ENCODE data around the gene SLC35D1.
"Not testable (repeated sequence)": the region's sequence is repeated elsewhere in the genome, so short reads cannot be mapped to it uniquely, and the experiment has no call there.

The SLC35D1 gene

GRCh38 chr1:66982561-66983260, 71.2 kb downstream of the SLC35D1 start:
- DNase-seq = no peak

- DNase-seq = peak; percentile 20 to 37
Measured at GRCh38 chr1:66981679-66982078, 72.3 kb downstream of the SLC35D1 start.

GRCh38 chr1:66980745-66981367, 73.1 kb downstream of the SLC35D1 start:
- DNase-seq = no peak

- DNase-seq = not testable (repeated sequence)
Measured at GRCh38 chr1:66979621-66980020, 74.3 kb downstream of the SLC35D1 start.

GRCh38 chr1:66978201-66978600, 75.7 kb downstream of the SLC35D1 start:
- DNase-seq = no peak

GRCh38 chr1:66968574-66968973, 85.4 kb downstream of the SLC35D1 start:
- no peak for DNase-seq

- not testable (repeated sequence) for DNase-seq
Measured at GRCh38 chr1:66966188-66966873, 87.6 kb downstream of the SLC35D1 start.

GRCh38 chr1:66957938-66958337, 96.0 kb downstream of the SLC35D1 start:
- DNase-seq = no peak

- no peak for DNase-seq
Measured at GRCh38 chr1:66954208-66954607, 99.7 kb downstream of the SLC35D1 start.

- DNase-seq = no peak
Measured at GRCh38 chr1:66951513-66951912, 102.4 kb downstream of the SLC35D1 start.
